DOHH2 (cell line): ENCODE data around the gene CDKN2B-AS1.

Source experiments
- H3F3A ChIP-seq: fragments of 200-600 bp; sonication (generic), shearing (Covaris generic); 2 replicates; pipeline ENCODE4 v1.6.0; 2016; ENCODE audit warnings: antibody characterized with exemption, mild to moderate bottlenecking; ENCODE audit not compliant: control insufficient read depth, insufficient read depth
- H3K27ac ChIP-seq: fragments of 200-600 bp; sonication (generic); 2 replicates; pipeline ENCODE4 v1.5.1; 2014; ENCODE audit warnings: low read depth, mild to moderate bottlenecking, low read length, moderate library complexity
- H3K27me3 ChIP-seq: fragments of 200-600 bp; sonication (generic); 2 replicates; pipeline ENCODE4 v1.6.1; 2014; ENCODE audit warnings: mild to moderate bottlenecking, low read length, mixed read lengths; ENCODE audit not compliant: control insufficient read depth
- H3K36me3 ChIP-seq: fragments of 200-600 bp; sonication (generic); 2 replicates; pipeline ENCODE4 v1.6.1; 2014; ENCODE audit warnings: mild to moderate bottlenecking, low read length, moderate library complexity, mixed read lengths; ENCODE audit not compliant: control insufficient read depth
- H3K4me1 ChIP-seq: fragments of 200-600 bp; sonication (generic); 2 replicates; pipeline ENCODE4 v1.6.1; 2014; ENCODE audit warnings: mild to moderate bottlenecking, low read length, mixed read lengths; ENCODE audit not compliant: control insufficient read depth
- H3K4me2 ChIP-seq: fragments of 200-600 bp; sonication (generic); 2 replicates; pipeline ENCODE4 v1.6.0; 2014; ENCODE audit warnings: mild to moderate bottlenecking, low read length, moderate library complexity
- H3K4me3 ChIP-seq: fragments of 200-600 bp; sonication (generic); 2 replicates; pipeline ENCODE4 v1.5.1; 2014; ENCODE audit warnings: mild to moderate bottlenecking, low read length, mixed read lengths
- H3K79me2 ChIP-seq: fragments of 200-600 bp; sonication (generic); 2 replicates; pipeline ENCODE4 v1.6.1; 2014; ENCODE audit warnings: mild to moderate bottlenecking, low read length, mixed read lengths; ENCODE audit not compliant: control insufficient read depth
- H3K9me2 ChIP-seq: fragments of 200-600 bp; sonication (generic); replicated peaks from 2 replicates; pipeline ENCODE4 v1.6.1; 2014; ENCODE audit warnings: mild to moderate bottlenecking, low read length, mixed read lengths; ENCODE audit not compliant: control insufficient read depth
- H3K9me3 ChIP-seq: fragments of 200-600 bp; sonication (generic); 2 replicates; pipeline ENCODE4 v1.6.1; 2014; ENCODE audit warnings: antibody characterized with exemption, low read length, mixed read lengths; ENCODE audit not compliant: control insufficient read depth, insufficient read depth
- H4K20me1 ChIP-seq: fragments of 200-600 bp; sonication (generic); 2 replicates; pipeline ENCODE4 v1.6.0; 2014; ENCODE audit warnings: low read depth, mild to moderate bottlenecking, antibody characterized with exemption, low read length, moderate library complexity; ENCODE audit not compliant: control insufficient read depth, insufficient read depth
- CTCF ChIP-seq: fragments of 200-600 bp; sonication (generic); IDR thresholded peaks from one replicate; pipeline ENCODE4 v1.5.1; 2014; ENCODE audit warnings: antibody characterized with exemption, mild to moderate bottlenecking, low read depth, low read length; ENCODE audit not compliant: poor library complexity, severe bottlenecking
- EZH2phosphoT487 ChIP-seq: fragments of 200-600 bp; sonication (generic); IDR thresholded peaks from 2 replicates; pipeline ENCODE4 v1.6.1; 2017; ENCODE audit warnings: borderline replicate concordance, mild to moderate bottlenecking, antibody characterized with exemption, low read length, moderate library complexity, mixed read lengths

CDKN2B-AS1 gene

GRCh38 chr9:22143799-22144625 lies 149.4 kb downstream of the CDKN2B-AS1 start:
- H3K4me1 ChIP-seq = no peaks in the 10 kb centered on the region
- no peaks in the 10 kb centered on the region for H3K27me3 ChIP-seq
- no peak overlapping the region for H3K4me3 ChIP-seq
- no peaks in the 10 kb centered on the region for H3K79me2 ChIP-seq
- no peaks in the 10 kb centered on the region for H3K36me3 ChIP-seq
- H3K9me2 ChIP-seq = no peaks in the 10 kb centered on the region
- no peak overlapping the region for H3K27ac ChIP-seq
- no peaks in the 10 kb centered on the region for H3K9me3 ChIP-seq
- TF ChIP-seq EZH2phosphoT487 (no peak), CTCF (no peak)
- no peaks in the 10 kb centered on the region for H3F3A ChIP-seq
- H4K20me1 ChIP-seq = no peaks in the 10 kb centered on the region
- no peak overlapping the region for H3K4me2 ChIP-seq

- Histone ChIP-seq H3F3A (no peaks in the 10 kb centered on the region), H3K4me1 (no peaks in the 10 kb centered on the region), H3K9me2 (no peaks in the 10 kb centered on the region), H3K27ac (no peak overlapping the region), H3K79me2 (no peaks in the 10 kb centered on the region), H3K36me3 (no peaks in the 10 kb centered on the region), H3K4me2 (no peak overlapping the region), H3K9me3 (no peaks in the 10 kb centered on the region), H3K4me3 (no peak overlapping the region), H3K27me3 (no peaks in the 10 kb centered on the region), H4K20me1 (no peaks in the 10 kb centered on the region)
- no peak for TF ChIP-seq EZH2phosphoT487
- no peak for TF ChIP-seq CTCF
These were observed 152.0 kb downstream of the CDKN2B-AS1 start for GRCh38 chr9:22146604-22147003.

GRCh38 chr9:22147813-22148527 lies 153.4 kb downstream of the CDKN2B-AS1 start:
- no peaks in the 10 kb centered on the region for H3K36me3 ChIP-seq
- no peaks in the 10 kb centered on the region for H3K9me2 ChIP-seq
- no peak overlapping the region for H3K4me3 ChIP-seq
- no peaks in the 10 kb centered on the region for H3K9me3 ChIP-seq
- H3K4me1 ChIP-seq = no peaks in the 10 kb centered on the region
- no peaks in the 10 kb centered on the region for H4K20me1 ChIP-seq
- no peaks in the 10 kb centered on the region for H3F3A ChIP-seq
- no peak overlapping the region for H3K27ac ChIP-seq
- H3K79me2 ChIP-seq = no peaks in the 10 kb centered on the region
- no peaks in the 10 kb centered on the region for H3K27me3 ChIP-seq
- TF ChIP-seq CTCF (no peak), EZH2phosphoT487 (no peak)
- no peak overlapping the region for H3K4me2 ChIP-seq
